Neural progenitor cell (in vitro differentiated cells): Measurements from ENCODE around the gene DOCK4.

ENCODE experiments used
- EZH2 ChIP-seq: fragments of 200-600 bp; sonication (generic); IDR thresholded peaks from 2 replicates; pipeline ENCODE4 v1.6.1; 2017; ENCODE audit warnings: antibody characterized with exemption, mild to moderate bottlenecking, moderate library complexity
- EZH2phosphoT487 ChIP-seq: fragments of 200-600 bp; sonication (generic); IDR thresholded peaks from 2 replicates; pipeline ENCODE4 v1.6.1; 2017; ENCODE audit warnings: antibody characterized with exemption
- TF ChIP-seq, protein P1 (sequence below): fragments of 200-600 bp; sonication (generic); IDR thresholded peaks from 2 replicates; pipeline ENCODE4 v1.5.1; 2017; ENCODE audit warnings: antibody characterized with exemption, mild to moderate bottlenecking

DNA sequence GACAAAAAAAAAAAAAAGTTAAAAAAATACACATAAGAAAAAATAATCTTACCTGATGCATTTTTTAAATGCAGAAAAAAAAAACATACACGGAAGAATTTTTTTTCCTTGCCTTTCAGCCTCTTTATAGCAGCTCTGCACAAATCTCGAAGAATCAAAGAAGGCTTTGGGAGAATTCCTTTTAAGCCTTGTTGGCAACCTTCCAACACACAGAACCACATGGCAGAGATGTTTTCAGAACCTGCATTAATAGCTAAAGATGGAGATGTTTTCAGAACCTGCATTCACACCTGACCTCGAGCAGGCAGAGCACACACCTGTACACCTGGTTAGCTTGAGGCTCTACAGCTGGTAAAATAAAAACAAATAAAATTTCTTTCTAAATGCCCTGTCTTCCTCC lies 65.6 kb downstream of the DOCK4 start:
- TF ChIP-seq, protein P1, sequence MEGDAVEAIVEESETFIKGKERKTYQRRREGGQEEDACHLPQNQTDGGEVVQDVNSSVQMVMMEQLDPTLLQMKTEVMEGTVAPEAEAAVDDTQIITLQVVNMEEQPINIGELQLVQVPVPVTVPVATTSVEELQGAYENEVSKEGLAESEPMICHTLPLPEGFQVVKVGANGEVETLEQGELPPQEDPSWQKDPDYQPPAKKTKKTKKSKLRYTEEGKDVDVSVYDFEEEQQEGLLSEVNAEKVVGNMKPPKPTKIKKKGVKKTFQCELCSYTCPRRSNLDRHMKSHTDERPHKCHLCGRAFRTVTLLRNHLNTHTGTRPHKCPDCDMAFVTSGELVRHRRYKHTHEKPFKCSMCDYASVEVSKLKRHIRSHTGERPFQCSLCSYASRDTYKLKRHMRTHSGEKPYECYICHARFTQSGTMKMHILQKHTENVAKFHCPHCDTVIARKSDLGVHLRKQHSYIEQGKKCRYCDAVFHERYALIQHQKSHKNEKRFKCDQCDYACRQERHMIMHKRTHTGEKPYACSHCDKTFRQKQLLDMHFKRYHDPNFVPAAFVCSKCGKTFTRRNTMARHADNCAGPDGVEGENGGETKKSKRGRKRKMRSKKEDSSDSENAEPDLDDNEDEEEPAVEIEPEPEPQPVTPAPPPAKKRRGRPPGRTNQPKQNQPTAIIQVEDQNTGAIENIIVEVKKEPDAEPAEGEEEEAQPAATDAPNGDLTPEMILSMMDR, result no peak
- no peak for TF ChIP-seq EZH2
- TF ChIP-seq EZH2phosphoT487, result no peak
